Panc1 (cell line): ENCODE data around the gene NOP10. TPM values are rescaled to one million over a fixed set of nuclear protein-coding genes. Genes with fewer than 3 reads are reported as not detected.

Source experiments
- ATAC-seq: fragments of 200-7000 bp; cut with Tn5 transposase; 2 replicates; pipeline ENCODE4 v1.9.1; 2020; ENCODE audit warnings: mild to moderate bottlenecking, moderate library complexity
- BruUV-seq: library from RNA; stranded (reverse); fragments of 400-500 nt; replicated peaks from 2 replicates; lab custom pipeline; 2021; lab: Mats Ljungman, UMichigan
- CTCF ChIA-PET: fragments of 300-600 bp; sonication (Branson Sonifier 250); formaldehyde crosslinking; loops from one replicate; lab custom pipeline; 2022; ENCODE audit warnings: antibody characterized with exemption; lab: Charles Lee
- POLR2A ChIA-PET: fragments of 300-600 bp; sonication (Branson Sonifier 250); formaldehyde crosslinking; loops from one replicate; lab custom pipeline; 2022; ENCODE audit warnings: antibody characterized with exemption; lab: Charles Lee
- DNase-seq: peaks from one replicate; pipeline ENCODE4 v3.0.0-alpha.2; 2010; ENCODE audit warnings: low read depth, low spot score
- H3K27ac ChIP-seq: 2 replicates; pipeline ENCODE4 v1.5.1; 2011; ENCODE audit warnings: mild to moderate bottlenecking, low read length, inconsistent platforms
- H3K27me3 ChIP-seq: fragments of 200-500 bp; sonication (Bioruptor generic); 2 replicates; pipeline ENCODE4 v1.6.0; 2014; ENCODE audit warnings: low read length, inconsistent platforms; ENCODE audit not compliant: control insufficient read depth, insufficient read depth
- H3K36me3 ChIP-seq: fragments of 200-500 bp; sonication (Bioruptor generic); 2 replicates; pipeline ENCODE4 v1.5.1; 2014; ENCODE audit warnings: inconsistent platforms, mild to moderate bottlenecking, low read length, moderate library complexity; ENCODE audit not compliant: control insufficient read depth, insufficient read depth
- H3K4me1 ChIP-seq: 2 replicates; pipeline ENCODE4 v1.5.1; 2011; ENCODE audit warnings: inconsistent platforms, mild to moderate bottlenecking, low read length, moderate library complexity; ENCODE audit not compliant: control insufficient read depth, insufficient read depth
- H3K4me3 ChIP-seq, 2 experiments: 2 replicates each; pipeline ENCODE4 v1.5.1; 2011 to 2012; ENCODE audit warnings: low read depth in 2 of 2, low read length in 2 of 2, mild to moderate bottlenecking in 2 of 2, inconsistent platforms in 1 of 2, moderate library complexity in 1 of 2
- H3K9me3 ChIP-seq: fragments of 200-500 bp; sonication (Bioruptor generic); 2 replicates; pipeline ENCODE4 v1.5.1; 2014; ENCODE audit warnings: low read depth, mild to moderate bottlenecking, inconsistent platforms, low read length, moderate library complexity; ENCODE audit not compliant: control insufficient read depth, insufficient read depth
- CTCF ChIP-seq: fragments of 450-650 bp; IDR thresholded peaks from 2 replicates; pipeline ENCODE4 v1.5.1; 2017; ENCODE audit warnings: mild to moderate bottlenecking
- POLR2AphosphoS5 ChIP-seq: IDR thresholded peaks from 2 replicates; pipeline ENCODE4 v1.6.1; 2012; ENCODE audit warnings: mild to moderate bottlenecking, low read depth, low read length, moderate library complexity
- REST ChIP-seq, 2 experiments: IDR thresholded peaks; 2 replicates each; pipeline ENCODE4 v1.6.1; 2011 to 2012; ENCODE audit warnings: low read depth in 2 of 2, control low read depth in 1 of 2, low read length in 1 of 2, mild to moderate bottlenecking in 1 of 2, moderate library complexity in 1 of 2; ENCODE audit not compliant: insufficient read depth in 1 of 2
- SIN3A ChIP-seq: IDR thresholded peaks from 2 replicates; pipeline ENCODE4 v1.6.1; 2012; ENCODE audit warnings: low read depth, mild to moderate bottlenecking, low read length, moderate library complexity, borderline replicate concordance; ENCODE audit not compliant: insufficient read depth
- TCF7L2 ChIP-seq: IDR thresholded peaks from 2 replicates; pipeline ENCODE4 v1.6.1; 2011; ENCODE audit warnings: mild to moderate bottlenecking, low read depth, low read length, inconsistent platforms
- in situ Hi-C: cut with HindIII; loops from 2 replicates; pipeline ENCODE4 v1.10.0; 2016; ENCODE audit warnings: low sequenced_read_pairs, low pct_unique_long_range_greater_than_20kb
- intact Hi-C: fragments of 100-400 bp; cut with micrococcal nuclease; formaldehyde crosslinking; loops from one replicate; pipeline ENCODE4 v1.10.0; 2022; ENCODE audit not compliant: unreplicated experiment
- total RNA-seq: library from RNA; stranded (reverse); gene quantifications from one replicate; pipeline ENCODE4 v1.2.1, GENCODE V29; 2021; ENCODE audit not compliant: unreplicated experiment

The NOP10 gene
- total RNA-seq, 1 experiment from 2014 or later = 306 TPM

GRCh38 chr15:34330279-34330678 is 12.7 kb downstream of the NOP10 start:
- ChIA-PET CTCF (no interaction called here), POLR2A (no interaction called here)
- H3K27me3 ChIP-seq = no peaks in the 10 kb centered on the region
- in situ Hi-C loops (no loop called here), intact Hi-C loops (no loop called here)
- peaks cover 6% of the 10 kb centered on the region; the same call in 1 of the 2 replicates for H3K4me1 ChIP-seq
- no peak overlapping the region for H3K4me3 ChIP-seq
- no peak for TF ChIP-seq REST (IDR thresholded peaks at IDR 0.05; ENCODE audit: insufficient read depth in 1 of 2, low read depth in 2 of 2, low read length in 1 of 2)
- no peak for TF ChIP-seq POLR2AphosphoS5
- TF ChIP-seq SIN3A = no peak
- TF ChIP-seq TCF7L2 = no peak
- TF ChIP-seq CTCF = no peak
- no peak for ATAC-seq
- H3K9me3 ChIP-seq = no peaks in the 10 kb centered on the region
- no peak for DNase-seq
- H3K27ac ChIP-seq = no peak overlapping the region
- H3K36me3 ChIP-seq = no peaks in the 10 kb centered on the region
- no TSS peak for BruUV-seq

GRCh38 chr15:34329006-34329405 is 13.9 kb downstream of the NOP10 start:
- Histone ChIP-seq H3K9me3 (no peaks in the 10 kb centered on the region), H3K27me3 (no peaks in the 10 kb centered on the region), H3K36me3 (no peaks in the 10 kb centered on the region), H3K4me1 (no peaks in the 10 kb centered on the region), H3K27ac (no peak overlapping the region), H3K4me3 (no peak overlapping the region)
- POLR2A ChIA-PET = interaction anchor here (0.6 to 1.6 kb wide), 2 partner anchors 10 to 638 kb away, joined by 4 to 5 read pairs; no protein-coding TSS in a partner anchor
- TF ChIP-seq POLR2AphosphoS5 = no peak
- TF ChIP-seq REST (IDR thresholded peaks at IDR 0.05; ENCODE audit: insufficient read depth in 1 of 2, low read depth in 2 of 2, low read length in 1 of 2) = no peak
- TF ChIP-seq CTCF = no peak
- no peak for TF ChIP-seq TCF7L2
- TF ChIP-seq SIN3A = no peak
- ATAC-seq = no peak
- in situ Hi-C loops = no loop called here
- intact Hi-C loops = loop anchor here (10.0 kb wide), 1 partner anchor 84 kb away; no protein-coding TSS in a partner anchor
- CTCF ChIA-PET = interaction anchor here (0.6 kb wide), 1 partner anchor 59 kb away, joined by 5 read pairs; no protein-coding TSS in a partner anchor
- DNase-seq = no peak
- BruUV-seq = no TSS peak
